Stomach smooth muscle (tissue), 2 donors: ENCODE measurements around the gene STUM.
A peak's percentile ranks its signal among the peaks of the same experiment; 100 is the strongest.

Experiments used
- H3K27ac ChIP-seq: one replicate; pipeline ENCODE4 v1.7.0; 2013; ENCODE audit warnings: mild to moderate bottlenecking, low read length, inconsistent platforms
- H3K27me3 ChIP-seq, 2 donors: one replicate each; pipeline ENCODE4 v1.7.0; 2013; ENCODE audit warnings: low read length in 2 of 2; ENCODE audit not compliant: insufficient read depth in 2 of 2, control insufficient read depth in 1 of 2
- H3K36me3 ChIP-seq, 2 donors: one replicate each; pipeline ENCODE4 v1.7.0; 2013; ENCODE audit warnings: low read length in 2 of 2; ENCODE audit not compliant: control insufficient read depth in 2 of 2, insufficient read depth in 2 of 2
- H3K4me1 ChIP-seq: one replicate; pipeline ENCODE4 v1.7.0; 2013; ENCODE audit warnings: low read length; ENCODE audit not compliant: control insufficient read depth, insufficient read depth
- H3K4me3 ChIP-seq, 2 donors: one replicate each; pipeline ENCODE4 v1.7.0; 2013; ENCODE audit warnings: low read length in 2 of 2
- H3K9ac ChIP-seq, 2 donors: one replicate each; pipeline ENCODE4 v1.7.0; 2013; ENCODE audit warnings: low read length in 2 of 2, mild to moderate bottlenecking in 1 of 2
- H3K9me3 ChIP-seq, 2 donors: one replicate each; pipeline ENCODE4 v1.7.0; 2013; ENCODE audit warnings: low read length in 2 of 2; ENCODE audit not compliant: control insufficient read depth in 2 of 2
- donor health status: healthy.
- donor health status: Pancreatic carcinoma.

Gene STUM

GRCh38 chr1:226563666-226564065 is 15.1 kb downstream of the STUM start:
- H3K27me3 ChIP-seq: no peaks in the 10 kb centered on the region
- H3K4me3 ChIP-seq: peak overlapping the region in 1 of 2 donors; percentile 22
- peaks cover 28% of the 10 kb centered on the region for H3K4me1 ChIP-seq
- no peaks in the 10 kb centered on the region for H3K36me3 ChIP-seq
- H3K9me3 ChIP-seq: no peaks in the 10 kb centered on the region
- no peak overlapping the region for H3K9ac ChIP-seq
- peak overlapping the region; percentile 24 for H3K27ac ChIP-seq

- peaks cover 41% of the 10 kb centered on the region for H3K4me1 ChIP-seq
- H3K4me3 ChIP-seq: no peak overlapping the region
- H3K27me3 ChIP-seq: no peaks in the 10 kb centered on the region
- H3K9me3 ChIP-seq: no peaks in the 10 kb centered on the region
- no peaks in the 10 kb centered on the region for H3K36me3 ChIP-seq
- no peak overlapping the region for H3K27ac ChIP-seq
- no peak overlapping the region for H3K9ac ChIP-seq
Measured at GRCh38 chr1:226565476-226565875, 16.9 kb downstream of the STUM start.

GRCh38 chr1:226566234-226566633 is 17.7 kb downstream of the STUM start:
- peaks cover 41% of the 10 kb centered on the region for H3K4me1 ChIP-seq
- no peak overlapping the region for H3K9ac ChIP-seq
- H3K36me3 ChIP-seq: no peaks in the 10 kb centered on the region
- no peak overlapping the region for H3K27ac ChIP-seq
- no peaks in the 10 kb centered on the region for H3K27me3 ChIP-seq
- H3K9me3 ChIP-seq: no peaks in the 10 kb centered on the region
- no peak overlapping the region for H3K4me3 ChIP-seq

- no peak overlapping the region for H3K4me3 ChIP-seq
- H3K36me3 ChIP-seq: no peaks in the 10 kb centered on the region
- H3K27ac ChIP-seq: no peak overlapping the region
- no peak overlapping the region for H3K9ac ChIP-seq
- no peaks in the 10 kb centered on the region for H3K27me3 ChIP-seq
- H3K4me1 ChIP-seq: peaks cover 41% of the 10 kb centered on the region
- H3K9me3 ChIP-seq: no peaks in the 10 kb centered on the region
Measured at GRCh38 chr1:226566760-226567159, 18.2 kb downstream of the STUM start.

GRCh38 chr1:226568077-226568831 is 19.7 kb downstream of the STUM start:
- no peaks in the 10 kb centered on the region for H3K9me3 ChIP-seq
- peaks cover 44% of the 10 kb centered on the region for H3K4me1 ChIP-seq
- no peak overlapping the region for H3K27ac ChIP-seq
- no peaks in the 10 kb centered on the region for H3K36me3 ChIP-seq
- H3K9ac ChIP-seq: peak overlapping the region in 1 of 2 donors; percentile 17
- H3K4me3 ChIP-seq: peak overlapping the region; percentile 16 to 29
- H3K27me3 ChIP-seq: no peaks in the 10 kb centered on the region

- Histone ChIP-seq H3K27ac (no peak overlapping the region), H3K4me1 (peaks cover 35% of the 10 kb centered on the region), H3K27me3 (no peaks in the 10 kb centered on the region), H3K9me3 (no peaks in the 10 kb centered on the region), H3K36me3 (no peaks in the 10 kb centered on the region), H3K4me3 (no peak overlapping the region), H3K9ac (peak overlapping the region in 1 of 2 donors; percentile 24)
Measured at GRCh38 chr1:226568975-226569741, 20.6 kb downstream of the STUM start.

GRCh38 chr1:226569879-226570547 is 21.4 kb downstream of the STUM start:
- Histone ChIP-seq H3K9me3 (no peaks in the 10 kb centered on the region), H3K4me3 (no peak overlapping the region), H3K27ac (no peak overlapping the region), H3K36me3 (no peaks in the 10 kb centered on the region), H3K9ac (peak overlapping the region in 1 of 2 donors; percentile 24), H3K4me1 (peaks cover 34% of the 10 kb centered on the region), H3K27me3 (no peaks in the 10 kb centered on the region)

- no peak overlapping the region for H3K9ac ChIP-seq
- peaks cover 51% of the 10 kb centered on the region for H3K4me1 ChIP-seq
- H3K27ac ChIP-seq: no peak overlapping the region
- H3K9me3 ChIP-seq: no peaks in the 10 kb centered on the region
- H3K4me3 ChIP-seq: no peak overlapping the region
- no peaks in the 10 kb centered on the region for H3K27me3 ChIP-seq
- H3K36me3 ChIP-seq: no peaks in the 10 kb centered on the region
Measured at GRCh38 chr1:226571893-226572292, 23.3 kb downstream of the STUM start.

GRCh38 chr1:226572325-226572726 is 23.8 kb downstream of the STUM start:
- Histone ChIP-seq H3K27ac (no peak overlapping the region), H3K4me3 (no peak overlapping the region)

GRCh38 chr1:226574044-226574443 is 25.5 kb downstream of the STUM start:
- H3K36me3 ChIP-seq: no peaks in the 10 kb centered on the region
- H3K9me3 ChIP-seq: no peaks in the 10 kb centered on the region
- peaks cover 42% of the 10 kb centered on the region for H3K4me1 ChIP-seq
- no peak overlapping the region for H3K9ac ChIP-seq
- H3K27me3 ChIP-seq: no peaks in the 10 kb centered on the region
- H3K27ac ChIP-seq: no peak overlapping the region
- no peak overlapping the region for H3K4me3 ChIP-seq

More at GRCh38 chr1:226572325-226572726, 23.8 kb downstream of the STUM start:
- Histone ChIP-seq H3K27me3 (no peaks in the 10 kb centered on the region), H3K9ac (no peak overlapping the region), H3K36me3 (no peaks in the 10 kb centered on the region), H3K9me3 (no peaks in the 10 kb centered on the region), H3K4me1 (peaks cover 53% of the 10 kb centered on the region)
